Measurements from ENCODE around the gene FAM133A.

The FAM133A gene

DNA sequence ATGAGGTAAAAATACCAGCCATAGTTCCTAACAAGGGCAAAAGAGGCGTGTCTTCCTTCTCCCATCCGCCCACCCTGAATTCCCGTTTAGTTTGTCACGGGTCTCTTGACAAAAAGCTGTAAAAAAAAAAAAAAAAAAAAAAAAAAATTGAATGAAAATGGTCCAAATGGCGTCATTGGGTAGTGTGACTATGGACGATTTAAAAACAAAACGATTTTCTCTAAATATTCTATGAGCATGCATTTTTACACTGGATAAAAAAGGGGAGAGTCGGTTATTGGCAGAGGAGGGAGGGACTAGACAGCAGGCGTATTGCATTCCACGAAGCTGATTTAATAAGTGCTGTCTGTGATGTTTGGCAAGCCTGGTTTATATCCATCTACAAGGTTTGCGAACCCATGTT is at the start of gene FAM133A:
Gene FAM133A, plus strand, starts transcription at position 338 of the 403 bp plus-strand sequence. CDS start 35,214 bp downstream, outside the sequence.
- peak; percentile 66 for DNase-seq

DNA sequence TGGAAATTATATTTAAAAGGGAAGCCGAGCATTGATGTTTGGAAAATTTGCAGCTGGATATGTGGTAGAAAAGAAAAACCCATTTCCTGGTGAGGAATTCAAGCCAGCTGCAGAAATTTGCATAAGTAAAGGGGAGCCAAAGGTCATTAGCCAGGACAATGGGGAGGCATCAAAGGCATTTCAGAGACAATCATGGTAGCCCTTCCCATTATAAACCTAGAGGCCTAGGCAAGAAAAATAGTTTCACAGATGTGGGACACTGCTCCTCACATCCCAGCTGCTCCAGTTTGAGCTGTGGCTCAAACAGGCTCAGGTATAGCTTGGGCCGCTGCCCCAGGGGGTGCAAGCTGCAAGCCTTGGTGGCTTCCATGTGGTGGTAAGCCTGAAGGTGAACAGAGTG is 36.4 kb upstream of the FAM133A start:
- no peak for DNase-seq

DNA sequence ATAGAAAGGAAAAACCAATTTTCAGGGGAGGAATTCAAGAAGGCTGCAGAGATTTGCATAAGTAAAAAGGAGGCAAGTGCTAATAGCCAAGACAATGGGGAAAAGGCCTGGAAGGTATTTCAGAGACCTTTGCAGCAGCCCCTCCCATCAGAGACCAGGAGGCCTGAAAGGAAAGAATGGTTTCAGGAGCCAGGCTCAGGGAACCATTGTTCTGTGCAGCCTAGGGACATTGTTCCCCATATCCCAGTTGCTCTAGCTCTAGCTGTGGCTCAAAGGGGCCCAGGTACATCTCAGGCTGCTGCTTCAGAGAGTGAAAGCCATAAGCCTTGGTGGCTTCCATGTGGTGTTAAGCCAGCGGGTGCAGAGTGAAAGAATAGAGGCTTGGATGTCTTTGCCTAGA is 24.6 kb upstream of the FAM133A start:
- DNase-seq = no peak

- no peak for DNase-seq
These were observed 13.4 kb upstream of the FAM133A start for GRCh38 chrX:93660575-93660974.

- DNase-seq = peak; percentile 87
These were observed 744 bp upstream of the FAM133A start, which contains the start of gene NAP1L3 for GRCh38 chrX:93673056-93673868. Gene NAP1L3, minus strand, starts transcription at chrX:93673578. Its CDS starts 274 bp downstream, at chrX:93673304.

DNA sequence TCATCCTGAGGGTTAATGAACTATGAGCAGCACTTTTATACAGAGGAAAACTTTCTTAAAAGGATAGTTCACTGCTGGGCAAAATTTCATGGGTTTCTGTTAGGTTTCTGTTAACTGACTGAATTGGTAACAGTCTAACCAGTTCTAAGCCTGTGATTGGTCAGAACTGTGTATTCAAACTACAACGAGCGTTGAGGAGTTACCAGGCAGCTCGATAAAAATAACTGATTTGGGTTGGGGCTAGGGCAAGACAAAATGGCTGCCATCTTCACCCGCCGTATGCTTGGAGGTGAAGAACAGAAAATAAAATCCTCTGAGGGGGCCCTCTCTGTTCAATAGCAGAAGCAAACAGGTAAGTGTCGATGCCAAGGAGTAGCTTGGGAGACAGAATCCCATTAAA is 22.0 kb downstream of the FAM133A start:
- DNase-seq = no peak

- no peak for DNase-seq
These were observed 29.7 kb downstream of the FAM133A start for GRCh38 chrX:93703701-93704100.

- no peak for DNase-seq
These were observed 37.1 kb downstream of the FAM133A start for GRCh38 chrX:93711076-93711475.

- no peak for DNase-seq
These were observed 67.8 kb downstream of the FAM133A start for GRCh38 chrX:93741811-93742210.

DNA sequence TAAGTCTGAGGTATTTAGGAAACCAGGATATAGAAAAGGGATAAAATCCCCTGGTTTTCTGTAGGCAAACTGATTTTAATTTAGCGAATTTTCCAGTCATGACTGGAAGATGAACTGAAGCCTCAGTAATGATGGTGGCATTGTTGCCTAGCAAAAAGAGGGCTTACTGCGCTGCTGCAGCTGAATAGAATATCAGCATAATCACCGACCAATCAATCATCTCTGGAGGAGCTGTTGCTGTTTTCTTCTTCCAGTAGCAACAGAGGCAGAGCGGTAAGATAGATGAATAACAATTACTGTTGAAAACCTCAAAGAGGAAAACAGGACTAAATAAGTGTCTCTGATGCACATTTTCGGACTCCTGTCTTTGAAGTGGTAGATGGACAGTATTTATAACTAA is 86.2 kb downstream of the FAM133A start:
- DNase-seq = no peak

Data from midbrain (tissue), 1 donor.